Large intestine (tissue), 3 donors: ENCODE data around the gene PGR. TPM values are rescaled to one million over a fixed set of nuclear protein-coding genes. Genes with fewer than 3 reads are reported as not detected.

Source experiments
- DNase-seq, 2 donors: peaks; one replicate each; pipeline versions ENCODE4 v3.0.0 to v3.0.0-alpha.2; 2013
- H3K27ac ChIP-seq: one replicate; pipeline ENCODE4 v1.5.1; 2013; ENCODE audit warnings: low read length
- H3K27me3 ChIP-seq: 2 replicates; pipeline ENCODE4 v1.6.1; 2013; ENCODE audit warnings: low read length; ENCODE audit not compliant: control insufficient read depth, insufficient read depth
- H3K36me3 ChIP-seq: 2 replicates; pipeline ENCODE4 v1.6.1; 2013; ENCODE audit warnings: low read length; ENCODE audit not compliant: control insufficient read depth, insufficient read depth
- H3K4me1 ChIP-seq: one replicate; pipeline ENCODE4 v1.6.1; 2013; ENCODE audit warnings: low read length; ENCODE audit not compliant: control insufficient read depth, insufficient read depth
- H3K4me3 ChIP-seq: one replicate; pipeline ENCODE4 v1.5.1; 2013; ENCODE audit warnings: low read length
- H3K9me3 ChIP-seq: one replicate; pipeline ENCODE4 v1.6.1; 2013; ENCODE audit warnings: mild to moderate bottlenecking, low read depth, low read length, moderate library complexity; ENCODE audit not compliant: control insufficient read depth
- WGBS: methylation state at CpG from one replicate; pipeline ENCODE4 v1.1.5; 2013; ENCODE audit warnings: low lambda C conversion rate; ENCODE audit not compliant: insufficient coverage; 5-methylcytosine and 5-hydroxymethylcytosine counted together
- polyA plus RNA-seq: library from polyadenylated mRNA; unstranded; fragments of 120-200 nt; gene quantifications from one replicate; pipeline ENCODE4 v1.2.1, GENCODE V29; 2013

Gene PGR
- polyA plus RNA-seq, 1 donor = under 0.01 TPM

GRCh38 chr11:101083335-101083734 lies 46.3 kb downstream of the PGR start:
- H3K36me3 ChIP-seq = no peaks in the 10 kb centered on the region
- no CpG with 5 or more reads among the region's 1 CpG for WGBS

GRCh38 chr11:101082813-101083212 lies 46.8 kb downstream of the PGR start:
- H3K27ac ChIP-seq = no peak overlapping the region
- no peak for DNase-seq
- H3K4me1 ChIP-seq = no peaks in the 10 kb centered on the region
- no peaks in the 10 kb centered on the region for H3K36me3 ChIP-seq
- no peak overlapping the region for H3K4me3 ChIP-seq
- H3K9me3 ChIP-seq = peaks cover 3% of the 10 kb centered on the region
- H3K27me3 ChIP-seq = no peaks in the 10 kb centered on the region

More at GRCh38 chr11:101083335-101083734, 46.3 kb downstream of the PGR start:
- Histone ChIP-seq H3K27ac (no peak overlapping the region), H3K27me3 (no peaks in the 10 kb centered on the region), H3K9me3 (peaks cover 3% of the 10 kb centered on the region), H3K4me3 (no peak overlapping the region), H3K4me1 (no peaks in the 10 kb centered on the region)
- no peak for DNase-seq

GRCh38 chr11:101063706-101064105 lies 65.9 kb downstream of the PGR start:
- Histone ChIP-seq H3K9me3 (no peaks in the 10 kb centered on the region), H3K27ac (no peak overlapping the region), H3K36me3 (no peaks in the 10 kb centered on the region), H3K4me3 (no peak overlapping the region), H3K4me1 (no peaks in the 10 kb centered on the region), H3K27me3 (no peaks in the 10 kb centered on the region)
- DNase-seq = no peak
- WGBS = no CpG with 5 or more reads among the region's 3 CpGs

- WGBS = 67% methylated on average over 1 of the region's 2 CpGs
- H3K4me3 ChIP-seq = no peak overlapping the region
- H3K9me3 ChIP-seq = no peaks in the 10 kb centered on the region
- no peaks in the 10 kb centered on the region for H3K4me1 ChIP-seq
- no peaks in the 10 kb centered on the region for H3K36me3 ChIP-seq
- no peaks in the 10 kb centered on the region for H3K27me3 ChIP-seq
- H3K27ac ChIP-seq = no peak overlapping the region
- no peak for DNase-seq
Measured at GRCh38 chr11:101061606-101062005, 68.0 kb downstream of the PGR start.

GRCh38 chr11:101059331-101059730 lies 70.3 kb downstream of the PGR start:
- Histone ChIP-seq H3K4me1 (no peaks in the 10 kb centered on the region), H3K27ac (no peak overlapping the region), H3K9me3 (no peaks in the 10 kb centered on the region), H3K27me3 (no peaks in the 10 kb centered on the region), H3K4me3 (no peak overlapping the region), H3K36me3 (no peaks in the 10 kb centered on the region)
- DNase-seq = no peak
- WGBS = 80% methylated on average over 1 of the region's 4 CpGs

- DNase-seq = no peak
- Histone ChIP-seq H3K27me3 (no peaks in the 10 kb centered on the region), H3K27ac (no peak overlapping the region), H3K36me3 (no peaks in the 10 kb centered on the region), H3K4me1 (no peaks in the 10 kb centered on the region), H3K9me3 (no peaks in the 10 kb centered on the region), H3K4me3 (no peak overlapping the region)
- no CpG with 5 or more reads among the region's 1 CpG for WGBS
Measured at GRCh38 chr11:101053492-101053891, 76.1 kb downstream of the PGR start.

GRCh38 chr11:101051677-101052076 lies 77.9 kb downstream of the PGR start:
- Histone ChIP-seq H3K27me3 (no peaks in the 10 kb centered on the region), H3K36me3 (no peaks in the 10 kb centered on the region), H3K4me1 (no peaks in the 10 kb centered on the region), H3K9me3 (no peaks in the 10 kb centered on the region), H3K4me3 (no peak overlapping the region), H3K27ac (no peak overlapping the region)
- DNase-seq = no peak
- 93% methylated on average over 2 of the region's 2 CpGs for WGBS

- Histone ChIP-seq H3K9me3 (no peaks in the 10 kb centered on the region), H3K4me3 (no peak overlapping the region), H3K27me3 (no peaks in the 10 kb centered on the region), H3K36me3 (no peaks in the 10 kb centered on the region), H3K27ac (no peak overlapping the region), H3K4me1 (no peaks in the 10 kb centered on the region)
- DNase-seq = no peak
- WGBS = 79% methylated on average over 2 of the region's 2 CpGs
Measured at GRCh38 chr11:101049813-101050212, 79.8 kb downstream of the PGR start.

GRCh38 chr11:101049123-101049522 lies 80.5 kb downstream of the PGR start:
- H3K27ac ChIP-seq = no peak overlapping the region
- no peaks in the 10 kb centered on the region for H3K27me3 ChIP-seq
- no peaks in the 10 kb centered on the region for H3K36me3 ChIP-seq
- no CpG with 5 or more reads among the region's 4 CpGs for WGBS
- no peak for DNase-seq
- no peaks in the 10 kb centered on the region for H3K9me3 ChIP-seq
- no peak overlapping the region for H3K4me3 ChIP-seq
- H3K4me1 ChIP-seq = no peaks in the 10 kb centered on the region

GRCh38 chr11:101048479-101048878 lies 81.1 kb downstream of the PGR start:
- no peaks in the 10 kb centered on the region for H3K4me1 ChIP-seq
- WGBS = 96% methylated on average over 3 of the region's 5 CpGs
- DNase-seq = no peak
- no peak overlapping the region for H3K27ac ChIP-seq
- no peaks in the 10 kb centered on the region for H3K9me3 ChIP-seq
- no peak overlapping the region for H3K4me3 ChIP-seq
- no peaks in the 10 kb centered on the region for H3K36me3 ChIP-seq
- H3K27me3 ChIP-seq = no peaks in the 10 kb centered on the region

GRCh38 chr11:101046947-101047346 lies 82.7 kb downstream of the PGR start:
- H3K4me3 ChIP-seq = no peak overlapping the region
- no peaks in the 10 kb centered on the region for H3K36me3 ChIP-seq
- WGBS = no CpG with 5 or more reads among the region's 2 CpGs
- no peaks in the 10 kb centered on the region for H3K9me3 ChIP-seq
- no peaks in the 10 kb centered on the region for H3K27me3 ChIP-seq
- no peak overlapping the region for H3K27ac ChIP-seq
- DNase-seq = no peak
- H3K4me1 ChIP-seq = no peaks in the 10 kb centered on the region
